NB4 (cell line): ENCODE results near the gene IL16.
"Not testable (repeated sequence)": the region's sequence is repeated elsewhere in the genome, so short reads cannot be mapped to it uniquely, and the experiment has no call there.

ENCODE experiments used
- DNase-seq: peaks from one replicate; pipeline ENCODE4 v3.0.0; 2010; ENCODE audit warnings: low read depth
- H3K4me3 ChIP-seq: one replicate; pipeline ENCODE4 v1.5.1; 2011; ENCODE audit warnings: mild to moderate bottlenecking, low read depth, low read length, moderate library complexity
- MYC ChIP-seq: IDR thresholded peaks from 2 replicates; pipeline ENCODE4 v1.6.1; 2011; ENCODE audit warnings: low read depth, low read length
- POLR2A ChIP-seq: IDR thresholded peaks from 2 replicates; pipeline ENCODE4 v1.6.1; 2011; ENCODE audit warnings: mild to moderate bottlenecking; ENCODE audit not compliant: insufficient read length; ENCODE audit errors: extremely low read depth
- TF ChIP-seq, protein P1 (sequence below): IDR thresholded peaks from one replicate; pipeline ENCODE4 v1.5.1; 2012; ENCODE audit warnings: low read depth, low read length
- TF ChIP-seq, protein P2 (sequence below): IDR thresholded peaks from 2 replicates; pipeline ENCODE4 v1.6.1; 2011; ENCODE audit warnings: low read depth, low read length

The IL16 gene

DNA sequence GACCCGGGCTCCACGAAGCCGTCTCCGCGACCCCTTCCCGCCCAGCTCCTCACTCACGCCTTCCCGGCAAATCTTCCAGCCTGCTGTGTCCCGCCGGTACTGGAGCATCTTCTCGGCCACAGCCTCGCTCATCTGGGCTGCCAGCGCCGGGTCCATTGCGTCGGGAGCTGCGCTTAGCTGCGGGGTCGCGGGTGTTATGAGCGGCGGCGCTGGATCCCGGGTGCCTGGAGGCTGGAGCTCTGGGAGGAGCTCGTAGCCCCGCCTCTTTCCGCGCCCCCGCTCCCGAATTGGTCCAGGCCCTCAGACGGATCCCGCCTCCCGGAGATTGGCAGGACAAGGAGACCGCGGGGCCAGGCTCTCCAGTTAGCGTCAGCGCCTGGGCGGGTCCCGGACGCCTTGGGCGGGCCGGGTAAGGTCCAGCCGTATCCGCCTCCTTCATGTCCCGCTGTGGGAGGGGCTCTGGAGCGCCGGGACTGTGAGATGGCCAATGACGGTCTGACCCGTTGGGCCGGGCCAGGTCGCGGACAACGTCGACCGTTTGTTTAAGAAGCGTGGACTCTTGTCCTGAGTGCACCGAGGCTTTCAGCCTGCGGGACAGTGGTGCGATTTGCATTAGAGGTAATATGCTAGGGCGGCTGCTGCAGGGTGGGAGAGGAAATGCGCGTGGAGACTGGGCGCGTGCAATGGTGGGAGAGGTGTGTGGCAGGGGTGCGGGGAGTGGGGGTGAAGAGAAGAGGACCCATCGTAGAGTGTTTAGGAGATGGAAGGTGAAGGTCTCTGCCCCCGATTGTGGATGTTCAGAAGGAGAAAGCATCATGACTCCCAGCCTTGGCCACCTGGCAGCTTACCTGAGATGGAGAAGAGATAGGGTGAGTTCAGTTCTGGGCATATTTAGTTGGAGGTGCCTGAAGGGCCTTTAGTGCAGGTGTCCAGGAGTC, 127.5 kb downstream of the IL16 start, which contains the start of gene STARD5:
Gene STARD5 (minus strand): TSS at position 198 of the 938 bp plus-strand sequence. CDS start 42 bp downstream, at position 156.
- H3K4me3 ChIP-seq, result peak within 1 kb of the TSS; percentile 66
- DNase-seq, result peak; percentile 97
- TF ChIP-seq, protein P1, sequence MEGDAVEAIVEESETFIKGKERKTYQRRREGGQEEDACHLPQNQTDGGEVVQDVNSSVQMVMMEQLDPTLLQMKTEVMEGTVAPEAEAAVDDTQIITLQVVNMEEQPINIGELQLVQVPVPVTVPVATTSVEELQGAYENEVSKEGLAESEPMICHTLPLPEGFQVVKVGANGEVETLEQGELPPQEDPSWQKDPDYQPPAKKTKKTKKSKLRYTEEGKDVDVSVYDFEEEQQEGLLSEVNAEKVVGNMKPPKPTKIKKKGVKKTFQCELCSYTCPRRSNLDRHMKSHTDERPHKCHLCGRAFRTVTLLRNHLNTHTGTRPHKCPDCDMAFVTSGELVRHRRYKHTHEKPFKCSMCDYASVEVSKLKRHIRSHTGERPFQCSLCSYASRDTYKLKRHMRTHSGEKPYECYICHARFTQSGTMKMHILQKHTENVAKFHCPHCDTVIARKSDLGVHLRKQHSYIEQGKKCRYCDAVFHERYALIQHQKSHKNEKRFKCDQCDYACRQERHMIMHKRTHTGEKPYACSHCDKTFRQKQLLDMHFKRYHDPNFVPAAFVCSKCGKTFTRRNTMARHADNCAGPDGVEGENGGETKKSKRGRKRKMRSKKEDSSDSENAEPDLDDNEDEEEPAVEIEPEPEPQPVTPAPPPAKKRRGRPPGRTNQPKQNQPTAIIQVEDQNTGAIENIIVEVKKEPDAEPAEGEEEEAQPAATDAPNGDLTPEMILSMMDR, result no peak
- TF ChIP-seq POLR2A (peak; percentile 44), MYC (peak; percentile 58)
- TF ChIP-seq, protein P2, sequence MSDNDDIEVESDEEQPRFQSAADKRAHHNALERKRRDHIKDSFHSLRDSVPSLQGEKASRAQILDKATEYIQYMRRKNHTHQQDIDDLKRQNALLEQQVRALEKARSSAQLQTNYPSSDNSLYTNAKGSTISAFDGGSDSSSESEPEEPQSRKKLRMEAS, result peak; percentile 47

DNA sequence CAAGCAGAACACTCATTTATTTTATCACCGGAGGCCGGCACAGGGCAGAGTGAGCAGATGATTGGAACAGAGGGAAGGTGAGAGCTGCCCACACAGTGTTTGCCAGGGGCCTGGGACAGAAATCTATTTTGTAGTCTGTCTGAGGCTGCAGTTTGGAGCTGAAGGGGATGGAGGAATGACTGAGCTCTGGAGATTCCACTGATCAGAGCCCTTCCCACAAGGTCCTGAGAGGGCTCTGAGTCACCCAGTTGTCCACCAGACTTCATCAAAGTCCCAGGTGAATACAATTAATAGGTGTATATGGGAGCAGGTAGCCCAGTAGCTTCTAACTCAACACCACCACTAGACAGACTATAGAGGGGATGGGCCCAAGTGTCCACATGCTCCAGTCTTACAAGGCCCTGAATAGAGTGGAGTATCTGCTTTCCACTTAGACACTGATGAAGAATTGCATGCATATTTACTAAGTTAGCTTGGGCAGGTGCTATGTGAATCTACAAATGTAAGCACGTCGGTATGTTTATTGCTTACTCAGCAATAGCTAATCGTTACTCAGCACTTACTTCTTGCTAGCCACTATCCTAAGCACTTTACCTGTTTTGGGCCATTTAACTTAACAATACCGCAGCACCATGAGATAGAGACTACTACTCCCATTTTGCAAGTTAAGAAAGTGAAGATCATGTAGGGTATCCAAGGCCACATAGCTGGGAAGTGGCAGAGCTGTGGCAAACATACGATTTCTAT, 130.0 kb downstream of the IL16 start:
- TF ChIP-seq, protein P1, result no peak
- TF ChIP-seq POLR2A (no peak), MYC (no peak)
- TF ChIP-seq, protein P2, result no peak
- DNase-seq, result no peak
- H3K4me3 ChIP-seq, result no peak overlapping the region

DNA sequence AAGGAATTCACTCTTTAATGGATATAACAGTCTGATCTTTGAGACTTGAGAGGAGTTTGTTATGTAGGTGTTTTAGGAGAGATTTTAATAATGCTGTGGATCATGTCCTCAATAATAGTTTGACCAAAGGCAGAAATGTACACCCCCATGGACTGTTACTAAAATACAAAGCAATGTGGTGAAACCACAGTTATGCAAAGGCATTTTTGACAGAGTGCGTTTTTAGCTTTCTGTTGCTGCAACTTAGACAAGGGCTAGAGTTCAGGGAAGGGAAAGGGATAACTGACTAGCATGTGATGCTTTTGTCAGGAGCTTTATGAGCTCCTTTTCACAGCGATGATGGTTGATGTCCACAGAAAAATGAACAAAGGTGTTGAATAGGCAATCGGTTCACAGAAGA, 130.8 kb downstream of the IL16 start:
- TF ChIP-seq, protein P1, result no peak
- TF ChIP-seq, protein P2, result no peak
- TF ChIP-seq MYC (no peak), POLR2A (no peak)
- H3K4me3 ChIP-seq, result no peak overlapping the region
- DNase-seq, result no peak

DNA sequence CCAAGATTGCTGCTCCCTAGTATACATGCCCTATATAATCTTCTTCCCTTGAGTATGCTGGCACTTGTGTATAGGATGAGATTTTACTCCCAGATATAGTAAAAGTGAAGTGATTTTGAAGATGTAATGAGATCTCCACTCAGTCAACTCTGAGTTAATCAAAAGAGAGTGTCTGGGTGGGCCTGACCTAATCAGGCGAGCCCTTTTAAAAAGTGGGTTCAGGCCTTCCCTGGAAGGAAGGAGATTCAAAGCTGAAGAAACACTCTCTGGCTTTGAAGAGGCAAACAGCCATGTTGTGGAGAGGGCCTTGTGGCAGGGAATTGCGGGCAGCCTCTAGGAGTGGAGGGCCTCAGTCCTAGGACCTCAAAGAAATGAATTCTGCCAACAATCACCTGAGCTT, 132.8 kb downstream of the IL16 start:
- DNase-seq, result no peak
- no peak for TF ChIP-seq MYC
- TF ChIP-seq, protein P1, result no peak
- TF ChIP-seq, protein P2, result no peak
- H3K4me3 ChIP-seq, result no peak overlapping the region

DNA sequence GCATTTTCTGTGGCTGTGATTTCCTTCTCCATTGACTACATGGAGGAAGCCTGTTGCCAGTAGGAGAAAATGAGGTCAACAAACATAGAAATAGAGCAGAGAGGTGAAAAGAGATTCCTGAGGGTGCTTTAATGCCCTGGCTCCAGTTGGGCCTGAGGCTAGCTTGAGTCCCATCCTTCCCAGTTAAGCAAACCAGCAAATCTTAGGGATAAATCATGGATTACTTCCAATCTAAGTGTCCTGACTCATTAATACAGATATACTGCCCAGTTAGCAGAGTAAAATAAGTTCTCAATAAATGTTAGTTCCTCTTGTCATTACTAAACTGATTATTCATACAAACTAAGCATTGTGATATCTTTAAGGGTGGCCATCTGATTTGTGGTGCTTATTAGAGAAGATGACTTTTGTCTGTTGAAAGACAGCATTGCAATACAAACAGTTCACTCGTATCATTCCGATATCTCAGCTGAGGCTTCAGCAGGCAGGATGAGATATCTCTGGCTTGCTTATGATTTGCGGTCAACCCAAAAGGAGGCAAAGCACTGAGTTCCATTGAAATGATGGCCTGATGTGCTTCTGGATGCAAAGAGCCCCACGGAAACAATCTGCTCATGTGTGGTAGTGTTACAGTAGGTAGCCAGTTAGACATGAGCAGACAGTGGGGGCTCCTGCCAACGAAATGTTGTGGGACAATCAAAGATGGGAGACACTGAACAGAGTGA, 133.8 kb downstream of the IL16 start:
- no peak for DNase-seq
- no peak overlapping the region for H3K4me3 ChIP-seq
- TF ChIP-seq, protein P1, result no peak
- TF ChIP-seq, protein P2, result no peak
- TF ChIP-seq MYC (no peak), POLR2A (no peak)

DNA sequence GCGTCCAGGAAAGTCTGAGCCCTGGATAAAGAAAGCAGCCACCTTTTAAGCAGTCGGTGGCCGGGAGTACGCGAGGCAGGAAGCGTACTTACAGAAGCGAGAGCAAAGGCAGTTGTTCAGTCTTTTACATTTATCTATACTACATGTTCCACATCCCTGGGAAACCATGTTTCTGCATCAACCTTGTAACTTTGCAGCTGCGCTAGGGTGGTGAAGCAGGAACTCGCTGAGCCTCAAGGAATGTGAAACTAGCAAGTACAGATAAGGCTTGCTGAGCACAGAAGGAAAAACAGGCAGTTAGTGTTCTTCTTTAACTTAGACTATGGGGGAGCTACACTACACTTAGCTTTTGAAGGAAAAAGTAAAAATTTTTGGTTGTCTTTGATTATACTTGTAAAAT, 134.5 kb downstream of the IL16 start:
- not testable (repeated sequence) for H3K4me3 ChIP-seq, DNase-seq
